SH-SY5Y (cell line): ENCODE measurements around the gene GSTCD.

ENCODE experiments used
- GATA2 ChIP-seq: IDR thresholded peaks from 2 replicates; pipeline ENCODE4 v1.6.1; 2011; ENCODE audit warnings: mild to moderate bottlenecking, low read depth, low read length
- GATA3 ChIP-seq: IDR thresholded peaks from 2 replicates; pipeline ENCODE4 v1.6.1; 2011; ENCODE audit warnings: low read depth, mild to moderate bottlenecking, low read length, moderate library complexity

DNA sequence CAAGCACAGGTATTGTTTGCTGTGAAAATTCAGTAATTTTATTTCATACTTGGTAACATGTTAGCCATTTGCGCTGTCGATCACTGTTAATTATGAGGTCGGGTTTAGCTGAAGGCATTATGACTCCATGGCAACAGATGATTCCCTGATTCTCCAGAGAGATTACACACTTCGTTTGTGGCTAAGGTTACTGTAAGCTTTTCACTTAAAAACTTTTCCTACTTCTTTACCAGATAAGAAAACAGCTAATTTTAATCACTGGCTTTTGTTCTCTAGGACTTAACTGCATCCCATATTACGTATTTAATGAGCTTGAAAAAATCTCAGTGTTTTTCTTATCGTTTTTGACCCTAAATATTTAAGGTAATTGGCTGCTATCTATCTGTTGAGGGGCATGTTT lies 2.1 kb downstream of the GSTCD start:
- TF ChIP-seq GATA3 (peak; percentile 81), GATA2 (peak; percentile 76)
